ENCODE data around the gene KIF13A.

DNA sequence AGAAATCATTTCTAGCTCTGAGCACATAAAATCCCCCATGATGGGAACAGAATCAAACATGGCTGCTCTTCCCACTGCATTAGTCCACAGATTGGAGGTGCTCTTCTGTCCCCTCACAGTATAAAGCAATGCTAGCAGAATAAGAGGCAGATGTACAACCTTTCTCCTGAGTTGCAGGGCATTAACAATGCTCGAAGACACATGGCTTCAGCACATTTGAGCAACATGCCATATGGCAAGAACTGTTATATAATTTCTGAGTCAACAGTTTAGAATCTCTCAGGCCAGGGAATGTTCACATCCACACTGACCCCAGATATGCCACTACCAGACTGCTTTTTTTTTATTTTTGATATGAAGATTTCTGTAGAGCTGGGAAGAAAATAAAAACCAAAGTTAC is 119.6 kb downstream of the KIF13A start:
- TF ChIP-seq POLR2A (IDR thresholded peaks at IDR 0.05; ENCODE audit: low read depth, low read length) (no peak), POLR2AphosphoS5 (IDR thresholded peaks at IDR 0.05; ENCODE audit: insufficient read depth, low read depth, low read length) (peak; percentile 35), EZH2 (IDR thresholded peaks at IDR 0.05; ENCODE audit: borderline replicate concordance, low read depth, low read length, severe bottlenecking) (no peak)
- TF ChIP-seq, protein P1, sequence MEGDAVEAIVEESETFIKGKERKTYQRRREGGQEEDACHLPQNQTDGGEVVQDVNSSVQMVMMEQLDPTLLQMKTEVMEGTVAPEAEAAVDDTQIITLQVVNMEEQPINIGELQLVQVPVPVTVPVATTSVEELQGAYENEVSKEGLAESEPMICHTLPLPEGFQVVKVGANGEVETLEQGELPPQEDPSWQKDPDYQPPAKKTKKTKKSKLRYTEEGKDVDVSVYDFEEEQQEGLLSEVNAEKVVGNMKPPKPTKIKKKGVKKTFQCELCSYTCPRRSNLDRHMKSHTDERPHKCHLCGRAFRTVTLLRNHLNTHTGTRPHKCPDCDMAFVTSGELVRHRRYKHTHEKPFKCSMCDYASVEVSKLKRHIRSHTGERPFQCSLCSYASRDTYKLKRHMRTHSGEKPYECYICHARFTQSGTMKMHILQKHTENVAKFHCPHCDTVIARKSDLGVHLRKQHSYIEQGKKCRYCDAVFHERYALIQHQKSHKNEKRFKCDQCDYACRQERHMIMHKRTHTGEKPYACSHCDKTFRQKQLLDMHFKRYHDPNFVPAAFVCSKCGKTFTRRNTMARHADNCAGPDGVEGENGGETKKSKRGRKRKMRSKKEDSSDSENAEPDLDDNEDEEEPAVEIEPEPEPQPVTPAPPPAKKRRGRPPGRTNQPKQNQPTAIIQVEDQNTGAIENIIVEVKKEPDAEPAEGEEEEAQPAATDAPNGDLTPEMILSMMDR (IDR thresholded peaks at IDR 0.05; ENCODE audit: extremely low read depth in 1 of 2, insufficient read depth in 1 of 2, low read depth in 1 of 2, low read length in 2 of 2) = no peak

All from endothelial cell of umbilical vein (primary cell).